ENCODE measurements around the gene CNGA3. TPM values are rescaled to one million over a fixed set of nuclear protein-coding genes. Genes with fewer than 3 reads are reported as not detected.

CNGA3 gene
- total RNA-seq, 1 experiment from 2014 or later = not detected

DNA sequence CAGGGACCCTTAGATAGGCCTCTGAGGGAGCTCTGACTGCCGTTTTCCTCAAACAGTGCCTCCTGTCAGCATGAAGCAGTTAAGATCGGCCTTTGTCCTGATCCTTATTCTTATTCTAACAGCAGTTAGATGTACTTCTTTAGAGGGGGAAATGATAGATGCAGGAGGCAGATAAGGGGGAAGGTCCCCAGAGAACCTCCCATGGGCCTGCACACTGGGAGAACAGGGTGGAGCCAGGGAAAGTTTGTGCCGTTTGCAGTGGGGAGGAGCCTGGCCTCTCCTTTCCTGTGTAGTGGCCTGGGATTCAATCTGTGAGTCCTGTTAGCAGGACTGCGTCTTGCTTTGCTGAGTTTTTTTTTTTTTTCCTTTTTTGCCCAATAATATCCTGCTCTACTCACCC, 90.5 kb downstream of the CNGA3 start:
- no CpG with 5 or more reads among the region's 4 CpGs for WGBS (ENCODE audit: extremely low coverage, insufficient read length, low lambda C conversion rate)
- Mint-ChIP-seq H3K4me3 (no peak overlapping the region; a peak in 2 of 5 replicates), H3K4me1 (peaks cover 36 to 37% of the 10 kb centered on the region in 2 experiments), H3K9me3 (peaks cover 57 to 58% of the 10 kb centered on the region in 2 experiments), H3K27ac (peak overlapping the region in 2 of 3 experiments; percentile 94 to 95; a peak in 5 of 7 replicates), H3K27me3 (ENCODE audit: low read depth) (peaks cover 5% of the 10 kb centered on the region; the same call in 1 of the 2 replicates), H3K36me3 (ENCODE audit: insufficient read depth in 1 of 3, low read depth in 3 of 3) (peaks cover 13 to 64% (median 41%) of the 10 kb centered on the region in 3 experiments)
- no peak overlapping the region for H2BK120ac ChIP-seq (ENCODE audit: low read depth, low read length, poor library complexity, severe bottlenecking)
- H2BK12ac ChIP-seq (ENCODE audit: insufficient read length, low read depth, low read length) = no peak overlapping the region
- no peak overlapping the region for H3K4me2 ChIP-seq (ENCODE audit: insufficient read depth, insufficient read length, low read length)
- H4K20me1 ChIP-seq (ENCODE audit: control insufficient read depth, insufficient read depth, insufficient read length) = no peaks in the 10 kb centered on the region
- TF ChIP-seq, protein P1, sequence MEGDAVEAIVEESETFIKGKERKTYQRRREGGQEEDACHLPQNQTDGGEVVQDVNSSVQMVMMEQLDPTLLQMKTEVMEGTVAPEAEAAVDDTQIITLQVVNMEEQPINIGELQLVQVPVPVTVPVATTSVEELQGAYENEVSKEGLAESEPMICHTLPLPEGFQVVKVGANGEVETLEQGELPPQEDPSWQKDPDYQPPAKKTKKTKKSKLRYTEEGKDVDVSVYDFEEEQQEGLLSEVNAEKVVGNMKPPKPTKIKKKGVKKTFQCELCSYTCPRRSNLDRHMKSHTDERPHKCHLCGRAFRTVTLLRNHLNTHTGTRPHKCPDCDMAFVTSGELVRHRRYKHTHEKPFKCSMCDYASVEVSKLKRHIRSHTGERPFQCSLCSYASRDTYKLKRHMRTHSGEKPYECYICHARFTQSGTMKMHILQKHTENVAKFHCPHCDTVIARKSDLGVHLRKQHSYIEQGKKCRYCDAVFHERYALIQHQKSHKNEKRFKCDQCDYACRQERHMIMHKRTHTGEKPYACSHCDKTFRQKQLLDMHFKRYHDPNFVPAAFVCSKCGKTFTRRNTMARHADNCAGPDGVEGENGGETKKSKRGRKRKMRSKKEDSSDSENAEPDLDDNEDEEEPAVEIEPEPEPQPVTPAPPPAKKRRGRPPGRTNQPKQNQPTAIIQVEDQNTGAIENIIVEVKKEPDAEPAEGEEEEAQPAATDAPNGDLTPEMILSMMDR (conservative IDR thresholded peaks at IDR 0.05) = 0 out of 3 replicates have a peak, but pooled peaks have one; percentile 25
- no peaks in the 10 kb centered on the region for H3K79me1 ChIP-seq (ENCODE audit: insufficient read depth, low read depth, low read length, poor library complexity, severe bottlenecking)
- no peak overlapping the region for H2BK15ac ChIP-seq (ENCODE audit: low read depth, low read length)
- H4K8ac ChIP-seq (replicated peaks; ENCODE audit: insufficient read length, low read depth, low read length) = no peak overlapping the region
- H3K14ac ChIP-seq (ENCODE audit: insufficient read depth, low read length) = no peak overlapping the region
- H3K18ac ChIP-seq (ENCODE audit: insufficient read length, low read depth, low read length) = no peak overlapping the region
- no peak overlapping the region for H3K4ac ChIP-seq (ENCODE audit: low read depth, low read length)
- H3K56ac ChIP-seq (ENCODE audit: insufficient read length, low read depth, low read length) = no peak overlapping the region
- no peak overlapping the region for H2AFZ ChIP-seq (ENCODE audit: low read length)
- peaks cover 17% of the 10 kb centered on the region for H3K9me3 ChIP-seq (ENCODE audit: control insufficient read depth, low read depth, low read length)
- H2BK5ac ChIP-seq (ENCODE audit: insufficient read length, low read length) = no peak overlapping the region
- H3K4me1 ChIP-seq (ENCODE audit: insufficient read depth, low read length) = no peaks in the 10 kb centered on the region
- no peak overlapping the region for H3T11ph ChIP-seq (ENCODE audit: low read length)
- H2AK5ac ChIP-seq (ENCODE audit: insufficient read length, low read length) = no peak overlapping the region
- no peak overlapping the region for H2BK20ac ChIP-seq (ENCODE audit: low read depth, low read length, poor library complexity, severe bottlenecking)
- DNase-seq = peak; percentile 54
- H3K27ac ChIP-seq (ENCODE audit: insufficient read length, low read depth, low read length) = no peak overlapping the region
- H3K27me3 ChIP-seq (ENCODE audit: insufficient read depth, low read length) = no peaks in the 10 kb centered on the region
- no peak overlapping the region for H4K91ac ChIP-seq (ENCODE audit: insufficient read length, low read depth, low read length)
- H3K9ac ChIP-seq (ENCODE audit: extremely low read depth, insufficient read length, low read length) = no peak overlapping the region
- H3K79me2 ChIP-seq (ENCODE audit: insufficient read depth, low read length) = no peaks in the 10 kb centered on the region
- no peaks in the 10 kb centered on the region for H3K23me2 ChIP-seq (ENCODE audit: insufficient read length, low read depth, low read length, poor library complexity, severe bottlenecking)
- H4K5ac ChIP-seq (ENCODE audit: insufficient read length, low read depth, low read length) = no peak overlapping the region
- no peak overlapping the region for H3K23ac ChIP-seq (ENCODE audit: insufficient read length, low read depth, low read length)
